Esophagus squamous epithelium (tissue), 4 donors: ENCODE data around the gene GADD45G.

Experiments
- CTCF ChIP-seq, 6 experiments: fragments of 450-650 bp in 4 of 6; fragments of 200-600 bp in 2 of 6; sonication (generic) in 2 of 6; IDR thresholded peaks; one replicate each; pipeline ENCODE4 v1.5.1; 2016 to 2019; ENCODE audit warnings: antibody characterized with exemption in 6 of 6, mild to moderate bottlenecking in 4 of 6, moderate library complexity in 4 of 6
- POLR2A ChIP-seq, 4 donors: fragments of 450-650 bp; IDR thresholded peaks; one replicate each; pipeline ENCODE4 v1.6.1; 2017; ENCODE audit warnings: antibody characterized with exemption in 4 of 4, mild to moderate bottlenecking in 4 of 4, moderate library complexity in 3 of 4

- no peak for TF ChIP-seq CTCF (IDR thresholded peaks at IDR 0.05)
- TF ChIP-seq POLR2A (IDR thresholded peaks at IDR 0.05) = no peak
Observed at GRCh38 chr9:89616411-89616810, 11.6 kb downstream of the GADD45G start.
